Measurements from ENCODE around the gene NANOS1.

DNA sequence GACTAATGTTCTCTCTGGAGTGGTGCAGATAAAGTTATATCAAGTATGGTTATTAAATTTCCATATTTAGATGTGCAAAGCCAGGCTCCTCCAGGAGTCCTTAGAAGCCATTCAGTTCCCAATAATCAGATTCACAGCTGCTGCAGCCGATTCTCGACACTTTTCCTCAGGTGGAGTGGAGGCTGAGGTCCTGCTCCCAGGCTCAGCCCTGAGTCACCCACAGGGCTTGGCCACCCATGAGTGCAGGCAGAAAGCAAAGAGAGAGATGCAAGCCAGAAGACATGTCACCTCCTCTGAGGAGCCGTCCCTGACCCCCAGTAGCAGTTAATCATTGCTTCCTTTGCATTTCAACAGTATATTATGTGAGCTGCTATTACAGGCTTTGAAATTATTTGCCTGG, 36.3 kb upstream of the NANOS1 start:
- TF ChIP-seq TAF1 (IDR thresholded peaks at IDR 0.05; ENCODE audit: borderline replicate concordance, insufficient read depth, low read length) (no peak), REST (IDR thresholded peaks at IDR 0.05; ENCODE audit: insufficient read depth in 1 of 2, low read depth in 2 of 2, low read length in 2 of 2) (no peak), POLR2AphosphoS5 (IDR thresholded peaks at IDR 0.05; ENCODE audit: low read depth, low read length) (no peak), SIN3A (IDR thresholded peaks at IDR 0.05; ENCODE audit: borderline replicate concordance, insufficient read depth, low read length) (no peak), FOXP2 (optimal IDR thresholded peaks at IDR 0.05; ENCODE audit: borderline replicate concordance, extremely low read depth, extremely low read length, insufficient read depth) (no peak)
